Upper lobe of left lung (tissue), 6 donors: ENCODE results near the gene CMIP. TPM values are rescaled to one million over a fixed set of nuclear protein-coding genes. Genes with fewer than 3 reads are reported as not detected.
A peak's percentile ranks its signal among the peaks of the same experiment; 100 is the strongest.

ENCODE experiments used
- ATAC-seq, 2 donors: fragments of 200-7000 bp; cut with Tn5 transposase; one replicate each; pipeline ENCODE4 v1.9.1; 2022; ENCODE audit warnings: mild to moderate bottlenecking in 2 of 2, moderate library complexity in 2 of 2; ENCODE audit not compliant: low FRiP score in 2 of 2
- DNase-seq, 2 donors: peaks; one replicate each; pipeline ENCODE4 v3.0.0-alpha.2; 2019 to 2020
- H3K27ac ChIP-seq, 4 donors: fragments of 200-600 bp; sonication (generic); one replicate each; pipeline ENCODE4 v1.5.1; 2016 to 2019
- H3K27me3 ChIP-seq, 4 donors: fragments of 200-600 bp; sonication (generic); one replicate each; pipeline ENCODE4 v1.5.1; 2017 to 2019
- H3K36me3 ChIP-seq, 4 donors: fragments of 200-600 bp; sonication (generic); one replicate each; pipeline ENCODE4 v1.5.1; 2016 to 2019
- H3K4me1 ChIP-seq, 4 donors: fragments of 200-600 bp; sonication (generic); one replicate each; pipeline ENCODE4 v1.5.1; 2018 to 2019
- H3K4me3 ChIP-seq, 4 donors: fragments of 200-600 bp; sonication (generic); one replicate each; pipeline ENCODE4 v1.5.1; 2017 to 2019; ENCODE audit warnings: mild to moderate bottlenecking in 2 of 4, moderate library complexity in 1 of 4
- H3K9me3 ChIP-seq, 4 donors: fragments of 200-600 bp; sonication (generic); one replicate each; pipeline ENCODE4 v1.5.1; 2018 to 2019
- CTCF ChIP-seq, 6 experiments: fragments of 450-650 bp in 4 of 6; fragments of 200-600 bp in 2 of 6; sonication (generic) in 2 of 6; IDR thresholded peaks; one replicate each; pipeline ENCODE4 v1.5.1; 2016 to 2019; ENCODE audit warnings: antibody characterized with exemption in 6 of 6
- EP300 ChIP-seq, 4 donors: sonication (generic); formaldehyde crosslinking; IDR thresholded peaks; one replicate each; pipeline ENCODE4 v1.5.1; 2017; ENCODE audit warnings: antibody characterized with exemption in 4 of 4, control low read depth in 2 of 4
- POLR2A ChIP-seq, 4 donors: fragments of 450-650 bp; IDR thresholded peaks; one replicate each; pipeline ENCODE4 v1.5.1; 2016 to 2017; ENCODE audit warnings: antibody characterized with exemption in 4 of 4, mild to moderate bottlenecking in 2 of 4
- POLR2AphosphoS5 ChIP-seq, 2 donors: sonication (generic); formaldehyde crosslinking; IDR thresholded peaks; one replicate each; pipeline ENCODE4 v1.5.1; 2017; ENCODE audit warnings: antibody characterized with exemption in 2 of 2
- WGBS, 2 donors: methylation state at CpG; one replicate each; pipeline ENCODE4 v1.1.5; 2017 to 2018; 5-methylcytosine and 5-hydroxymethylcytosine counted together
- total RNA-seq, 6 donors: library from RNA; depleted of rRNA in 4 of 6; stranded (reverse); fragments of >200 nt in 4 of 6; gene quantifications; one replicate each; pipeline versions ENCODE4 v1.1.0 to v1.2.1, GENCODE V29; 2016 to 2021
- donor health status: DM: no; HTN: no; CAD: no; lungs with moderate emphysema.
- donor health status: DM: no; HTN: yes; CAD: no; lungs with severe emphysema.

Gene CMIP
- total RNA-seq, 6 donors from 2014 or later, result 48.3 to 109 (median 67.6) TPM

DNA sequence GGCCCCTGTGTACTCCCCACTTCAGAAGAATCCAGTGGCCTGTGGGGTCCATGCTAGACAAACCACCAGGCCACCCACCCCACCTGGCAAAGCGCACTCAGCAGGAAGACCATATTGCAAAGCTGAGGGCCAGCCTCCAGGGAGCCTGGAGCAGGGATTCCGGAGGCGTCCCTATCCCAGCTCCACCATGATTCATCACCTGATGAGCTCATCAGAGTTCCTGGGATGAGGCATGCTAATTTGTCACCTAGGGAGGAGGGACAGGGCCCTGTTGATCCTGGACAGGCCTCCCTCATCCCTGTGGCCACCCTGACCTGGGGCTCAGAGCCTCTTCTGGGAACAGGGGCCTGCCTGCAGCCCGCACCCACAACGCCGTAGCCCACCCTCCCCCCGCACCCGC is 202.9 kb downstream of the CMIP start:
- no peak for ATAC-seq
- H3K36me3 ChIP-seq, result peaks cover 0 to 4% (median 3%) of the 10 kb centered on the region in 4 donors
- 88% methylated on average over 6 of the region's 8 CpGs; no CpG with 5 or more reads in 1 of the 2 donors for WGBS, 2 donors
- no peak overlapping the region for H3K27ac ChIP-seq
- no peak overlapping the region for H3K4me3 ChIP-seq
- no peak for TF ChIP-seq CTCF (IDR thresholded peaks at IDR 0.05)
- no peak for TF ChIP-seq EP300 (IDR thresholded peaks at IDR 0.05)
- no peak for TF ChIP-seq POLR2A (IDR thresholded peaks at IDR 0.05)
- TF ChIP-seq POLR2AphosphoS5 (IDR thresholded peaks at IDR 0.05), result no peak
- DNase-seq, result peak in 1 of 2 donors; percentile 27
- no peaks in the 10 kb centered on the region for H3K27me3 ChIP-seq
- H3K4me1 ChIP-seq, result peaks cover 0 to 28% (median 7%) of the 10 kb centered on the region in 4 donors
- H3K9me3 ChIP-seq, result no peaks in the 10 kb centered on the region

GRCh38 chr16:81649561-81650184 is 205.1 kb downstream of the CMIP start:
- no peaks in the 10 kb centered on the region for H3K27me3 ChIP-seq
- WGBS, 2 donors, result 70 to 79% methylated on average over 14 of the region's 14 CpGs
- H3K4me1 ChIP-seq, result peaks cover 0 to 27% (median 7%) of the 10 kb centered on the region in 4 donors
- TF ChIP-seq EP300 (IDR thresholded peaks at IDR 0.05) (no peak), CTCF (IDR thresholded peaks at IDR 0.05) (no peak), POLR2AphosphoS5 (IDR thresholded peaks at IDR 0.05) (no peak), POLR2A (IDR thresholded peaks at IDR 0.05) (no peak)
- no peak for ATAC-seq
- no peak for DNase-seq
- no peak overlapping the region for H3K27ac ChIP-seq
- H3K4me3 ChIP-seq, result no peak overlapping the region
- H3K9me3 ChIP-seq, result no peaks in the 10 kb centered on the region
- peaks cover 3 to 24% (median 17%) of the 10 kb centered on the region in 4 donors for H3K36me3 ChIP-seq

- DNase-seq (no peak), ATAC-seq (no peak)
- peaks cover 3 to 24% (median 18%) of the 10 kb centered on the region in 4 donors for H3K36me3 ChIP-seq
- no peaks in the 10 kb centered on the region for H3K9me3 ChIP-seq
- no peaks in the 10 kb centered on the region for H3K27me3 ChIP-seq
- 90 to 96% methylated on average over 8 of the region's 8 CpGs for WGBS, 2 donors
- TF ChIP-seq CTCF (IDR thresholded peaks at IDR 0.05) (no peak), POLR2AphosphoS5 (IDR thresholded peaks at IDR 0.05) (no peak), POLR2A (IDR thresholded peaks at IDR 0.05) (no peak), EP300 (IDR thresholded peaks at IDR 0.05) (no peak)
- H3K4me1 ChIP-seq, result peaks cover 0 to 23% (median 7%) of the 10 kb centered on the region in 4 donors
- no peak overlapping the region for H3K4me3 ChIP-seq
- peak overlapping the region in 3 of 4 donors; percentile 20 to 59 (median 58) for H3K27ac ChIP-seq
Measured at GRCh38 chr16:81650281-81650680, 205.7 kb downstream of the CMIP start.

DNA sequence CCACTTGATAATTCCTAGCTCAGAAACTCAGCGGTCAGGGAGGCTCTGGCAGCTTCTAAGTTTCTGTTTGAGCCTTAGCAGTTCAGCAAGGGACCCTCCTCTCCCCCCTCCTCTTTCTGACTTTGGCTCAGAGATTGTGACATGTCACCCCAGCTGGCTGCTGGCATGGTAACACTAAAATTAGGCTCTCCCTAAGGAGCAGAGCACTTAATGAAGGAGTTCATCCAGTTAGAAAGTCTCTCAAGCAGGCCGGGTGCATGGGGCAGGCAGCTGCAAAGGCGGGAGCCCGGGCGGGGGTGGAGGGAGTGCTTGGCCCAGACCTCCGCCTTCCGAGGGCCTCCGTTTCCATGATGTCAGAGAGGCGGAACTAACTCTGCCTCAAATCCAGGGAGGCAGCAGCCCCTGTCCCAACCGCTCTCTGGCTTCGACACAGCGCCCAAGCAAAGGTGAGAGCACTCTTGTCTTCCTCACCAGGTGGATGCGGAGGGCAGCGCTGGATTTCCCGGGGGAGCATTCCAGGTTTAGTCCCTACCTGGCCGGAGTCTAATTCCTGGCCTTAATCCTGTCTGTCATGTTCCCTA is 206.5 kb downstream of the CMIP start:
- WGBS, 2 donors, result 55 to 65% methylated on average over 12 to 16 of the region's 16 CpGs
- Histone ChIP-seq H3K36me3 (peaks cover 3 to 24% (median 19%) of the 10 kb centered on the region in 4 donors), H3K4me1 (peaks cover 0 to 26% (median 4%) of the 10 kb centered on the region in 4 donors), H3K27ac (peak overlapping the region; percentile 20 to 59 (median 49)), H3K27me3 (no peaks in the 10 kb centered on the region), H3K9me3 (no peaks in the 10 kb centered on the region), H3K4me3 (no peak overlapping the region)
- DNase-seq (peak; percentile 56 to 86), ATAC-seq (peak; percentile 77 to 87)
- TF ChIP-seq EP300 (IDR thresholded peaks at IDR 0.05) (no peak), POLR2AphosphoS5 (IDR thresholded peaks at IDR 0.05) (peak in 1 of 2 donors; percentile 30)
